SW480 (cell line): ENCODE data around the gene TLK1.
"Not testable (repeated sequence)": the region's sequence is repeated elsewhere in the genome, so short reads cannot be mapped to it uniquely, and the experiment has no call there.

Source experiments
- DNase-seq: peaks from one replicate; pipeline ENCODE4 v3.0.0-alpha.2; 2016; ENCODE audit warnings: low spot score

TLK1 gene

GRCh38 chr2:171142398-171142797 lies 18.3 kb downstream of the TLK1 start:
- no peak for DNase-seq

- no peak for DNase-seq
Observed at GRCh38 chr2:171141320-171141719, 19.4 kb downstream of the TLK1 start.

GRCh38 chr2:171139860-171140259 lies 20.8 kb downstream of the TLK1 start:
- no peak for DNase-seq

GRCh38 chr2:171136024-171136423 lies 24.7 kb downstream of the TLK1 start:
- DNase-seq: no peak

GRCh38 chr2:171134624-171135230 lies 26.0 kb downstream of the TLK1 start:
- no peak for DNase-seq

DNA sequence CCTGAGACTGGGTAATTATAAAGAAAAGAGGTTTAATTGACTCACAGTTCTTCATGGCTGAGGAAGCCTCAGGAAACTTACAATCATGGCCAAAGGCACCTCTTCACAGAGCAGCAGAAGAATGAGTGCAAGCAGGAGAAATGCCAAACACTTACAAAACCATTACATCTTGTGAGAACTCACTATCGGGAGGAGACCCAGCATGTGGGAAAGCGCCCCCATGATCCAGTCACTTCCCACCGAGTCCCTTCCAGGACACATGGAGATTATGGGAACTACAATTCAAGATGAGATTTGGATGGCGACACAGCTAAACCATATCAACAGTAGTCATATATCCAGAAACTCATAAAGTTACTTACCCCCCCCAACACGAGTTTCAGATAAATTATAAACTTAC lies 28.6 kb downstream of the TLK1 start:
- DNase-seq: no peak

- DNase-seq: no peak
Observed at GRCh38 chr2:171128461-171128860, 32.2 kb downstream of the TLK1 start.

DNA sequence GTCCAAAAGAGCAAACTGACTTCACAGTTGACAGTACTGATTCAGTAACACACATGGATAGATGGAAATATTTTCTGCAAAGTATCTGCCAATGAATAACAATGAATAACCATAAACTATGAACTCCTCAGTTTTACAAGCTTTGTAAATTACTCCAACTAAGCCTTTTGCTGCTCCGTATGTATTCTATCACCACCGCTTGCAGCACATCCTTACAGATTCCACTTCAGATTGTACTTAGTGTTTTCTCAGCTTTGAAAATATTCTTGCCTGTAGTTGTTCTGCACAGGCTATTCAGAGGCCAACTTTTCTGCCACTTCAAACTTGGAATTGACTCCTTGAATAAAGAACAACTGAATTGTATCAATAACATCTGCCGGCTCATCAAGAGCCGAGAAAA lies 36.2 kb downstream of the TLK1 start:
- DNase-seq: no peak

DNA sequence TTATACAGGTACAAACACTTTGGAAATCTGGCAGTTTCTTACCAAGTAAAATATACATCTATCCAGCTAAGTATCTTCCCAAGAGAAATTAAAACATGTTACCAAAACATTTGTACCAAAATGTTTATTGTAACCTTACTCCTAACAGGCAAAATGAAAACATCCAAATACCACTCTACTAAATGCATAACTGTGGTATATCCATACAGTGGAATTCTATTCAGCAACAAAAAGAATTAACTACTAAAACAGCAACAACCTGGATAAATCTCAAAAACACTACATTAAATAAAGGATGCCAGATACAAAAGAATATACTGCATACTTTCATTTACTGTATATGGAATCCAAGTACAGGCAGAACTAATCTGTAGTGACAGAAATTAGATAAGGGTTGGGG lies 51.1 kb downstream of the TLK1 start:
- no peak for DNase-seq

DNA sequence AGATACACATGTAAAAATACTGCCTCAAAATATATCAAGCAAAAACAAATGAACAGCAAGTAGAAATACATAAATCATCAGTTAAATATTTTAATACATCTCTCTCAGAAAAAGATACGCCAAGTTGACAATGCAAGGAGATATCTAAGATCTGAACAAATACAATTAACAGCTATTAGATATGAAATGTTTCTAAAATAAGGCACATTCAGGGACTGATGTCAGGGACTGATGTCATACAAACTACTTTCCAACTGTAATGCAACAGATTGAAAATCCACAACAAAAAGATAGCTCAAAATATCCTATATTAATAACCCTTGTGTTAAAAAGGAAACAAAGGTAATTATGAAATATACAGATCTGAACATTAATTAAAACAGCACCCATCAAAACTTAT lies 51.7 kb downstream of the TLK1 start:
- no peak for DNase-seq

DNA sequence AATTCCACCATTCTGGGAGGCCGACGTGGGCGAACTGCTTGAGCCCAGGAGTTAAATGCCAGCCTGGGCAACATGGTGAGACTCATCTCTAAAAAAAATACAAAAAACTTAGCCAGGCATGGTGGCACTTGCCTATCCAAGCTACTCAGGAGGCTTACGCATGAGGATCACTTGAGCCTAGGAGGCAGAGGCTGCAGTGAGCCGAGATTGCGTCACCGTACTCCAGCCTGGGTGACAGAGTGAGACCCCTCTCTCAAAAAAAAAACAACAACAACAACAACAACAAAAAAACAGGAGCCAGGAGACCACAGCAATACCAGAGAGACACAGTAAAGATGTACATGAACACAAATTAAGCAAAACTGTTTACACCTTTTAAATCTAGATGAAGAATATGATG lies 52.9 kb downstream of the TLK1 start:
- DNase-seq: no peak

DNA sequence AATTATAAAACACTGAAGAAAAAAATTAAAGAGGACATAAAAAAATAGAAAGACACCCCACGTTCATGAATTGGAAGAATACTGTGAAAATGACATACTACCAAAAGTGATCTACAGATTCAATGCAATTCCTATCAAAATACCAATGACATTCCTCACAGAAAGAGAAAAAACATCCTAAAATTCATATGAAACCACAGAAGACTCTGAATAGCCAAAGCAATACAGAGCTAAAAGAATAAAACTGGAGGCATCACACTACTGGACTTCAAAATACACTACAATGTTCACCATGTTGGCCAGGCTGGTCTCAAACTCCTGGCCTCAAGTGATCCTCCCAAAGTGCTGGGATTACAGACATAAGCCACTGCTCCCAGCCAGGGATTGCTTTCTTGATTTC lies 56.3 kb downstream of the TLK1 start:
- no peak for DNase-seq

DNA sequence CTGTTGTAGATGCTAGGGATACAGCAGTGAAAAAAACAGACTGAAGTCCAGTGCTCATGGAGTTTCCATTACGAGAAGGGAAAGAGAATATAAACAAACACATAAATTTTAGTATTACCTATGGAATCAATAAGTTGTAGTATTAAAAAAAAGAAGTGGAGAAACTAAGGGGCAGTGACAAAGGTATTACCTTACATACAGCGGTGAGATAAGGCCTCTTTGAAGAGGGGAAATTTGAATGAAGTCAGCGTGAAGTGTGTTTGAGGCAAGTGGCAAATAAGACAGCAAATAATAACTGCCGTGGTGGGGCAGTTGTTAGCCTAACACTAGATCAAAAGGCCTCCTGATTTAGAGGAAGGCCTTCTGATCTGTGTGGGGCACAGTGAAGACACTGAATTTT lies 57.9 kb downstream of the TLK1 start:
- no peak for DNase-seq

- no peak for DNase-seq
Observed at GRCh38 chr2:171100370-171100769, 60.3 kb downstream of the TLK1 start.

- DNase-seq: no peak
Observed at GRCh38 chr2:171098607-171099006, 62.1 kb downstream of the TLK1 start.

DNA sequence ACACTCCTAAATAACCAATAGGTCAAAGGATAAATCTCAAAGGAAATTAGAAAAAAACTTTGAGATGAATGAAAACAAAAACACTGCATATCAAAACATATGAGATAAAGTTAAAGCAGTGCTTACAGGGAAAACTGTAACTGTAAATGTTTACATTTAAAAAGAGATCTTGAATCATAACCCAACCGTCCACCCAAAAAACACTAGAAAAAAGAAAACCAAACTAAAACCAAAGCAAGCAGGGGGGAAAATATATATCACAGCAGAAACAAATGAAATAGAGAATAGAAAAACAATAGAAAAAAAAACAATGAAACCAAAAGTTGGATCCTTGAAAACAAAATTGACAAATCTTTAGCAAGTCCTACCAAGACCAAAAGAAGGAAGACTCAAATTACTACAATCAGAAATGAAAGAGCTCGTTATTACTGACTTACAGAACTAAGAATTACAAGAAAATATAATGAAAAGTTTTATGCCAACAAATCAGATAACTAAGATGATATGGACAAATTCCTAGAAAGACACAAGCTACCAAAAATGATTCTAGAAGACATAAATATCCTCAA lies 65.6 kb downstream of the TLK1 start:
- no peak for DNase-seq

DNA sequence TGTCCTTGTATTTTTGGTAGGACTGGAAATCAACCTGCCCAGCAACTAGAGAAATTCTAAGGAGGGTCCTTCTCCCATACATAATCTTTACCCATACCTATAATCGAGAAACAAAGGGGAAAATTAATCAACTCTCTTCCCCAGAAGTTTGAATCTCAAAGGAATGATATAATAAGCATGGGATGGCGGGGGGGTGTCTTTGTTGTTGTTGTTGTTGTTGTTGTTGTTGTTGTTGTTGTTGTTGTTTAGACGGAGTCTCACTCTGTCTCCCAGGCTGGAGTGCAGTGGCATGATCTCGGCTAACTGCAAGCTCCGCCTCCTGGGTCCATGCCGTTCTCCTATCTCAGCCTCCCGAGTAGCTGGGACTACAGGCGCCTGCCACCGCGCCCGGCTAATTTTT lies 69.2 kb downstream of the TLK1 start:
- DNase-seq: not testable (repeated sequence)

DNA sequence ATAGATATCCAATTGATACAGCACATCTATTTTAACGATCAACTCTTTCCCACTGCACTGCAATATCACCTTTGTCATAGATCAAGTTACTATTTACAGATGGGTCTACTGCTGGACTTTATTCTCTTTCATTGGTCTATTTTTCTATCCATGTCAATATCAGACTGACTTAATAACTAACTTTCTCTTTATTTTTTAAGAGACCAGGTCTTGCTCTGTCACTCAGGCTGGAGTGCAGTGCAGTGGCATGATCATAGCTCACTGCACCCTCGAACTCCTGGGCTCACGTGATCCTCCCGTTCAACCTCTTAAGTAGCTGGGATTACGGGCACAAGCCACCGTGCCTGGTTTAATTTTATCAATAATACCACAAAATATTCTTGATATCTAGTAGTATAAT lies 71.2 kb downstream of the TLK1 start:
- no peak for DNase-seq

DNA sequence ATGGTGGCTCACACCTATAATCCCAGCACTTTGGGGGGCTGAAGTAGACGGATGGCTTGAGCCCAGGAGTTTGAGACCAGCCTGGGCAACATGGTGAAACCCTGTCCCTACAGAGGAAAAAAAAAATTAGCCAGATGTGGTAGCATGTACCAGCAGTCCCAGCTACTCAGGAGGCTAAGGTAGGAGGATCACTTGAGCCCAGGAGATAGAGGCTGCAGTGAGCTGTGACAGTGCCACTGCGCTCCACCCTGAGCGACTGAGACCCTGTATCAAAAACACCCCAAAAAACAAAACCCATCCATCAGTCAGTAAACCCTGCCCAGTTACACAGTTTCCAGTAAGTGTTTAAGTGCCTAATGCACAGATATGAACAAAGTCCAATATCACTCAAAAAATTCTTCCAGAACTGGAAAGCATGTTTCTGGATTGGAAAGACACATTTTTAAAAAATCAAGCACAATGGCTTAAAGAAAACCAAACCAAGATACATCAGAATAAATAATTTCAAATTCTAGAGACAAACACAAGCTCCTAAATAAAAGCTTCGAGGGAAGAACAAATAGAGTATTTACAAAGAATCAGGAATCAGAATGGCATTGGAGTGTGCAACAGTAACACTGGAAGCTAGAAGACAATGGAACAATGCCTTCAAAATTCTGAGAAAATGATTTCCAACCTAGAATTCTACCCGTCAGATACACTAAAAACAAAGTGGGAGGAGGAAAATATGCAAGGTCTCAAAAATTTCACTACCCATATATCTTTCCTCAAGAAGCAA lies 72.4 kb downstream of the TLK1 start:
- no peak for DNase-seq

DNA sequence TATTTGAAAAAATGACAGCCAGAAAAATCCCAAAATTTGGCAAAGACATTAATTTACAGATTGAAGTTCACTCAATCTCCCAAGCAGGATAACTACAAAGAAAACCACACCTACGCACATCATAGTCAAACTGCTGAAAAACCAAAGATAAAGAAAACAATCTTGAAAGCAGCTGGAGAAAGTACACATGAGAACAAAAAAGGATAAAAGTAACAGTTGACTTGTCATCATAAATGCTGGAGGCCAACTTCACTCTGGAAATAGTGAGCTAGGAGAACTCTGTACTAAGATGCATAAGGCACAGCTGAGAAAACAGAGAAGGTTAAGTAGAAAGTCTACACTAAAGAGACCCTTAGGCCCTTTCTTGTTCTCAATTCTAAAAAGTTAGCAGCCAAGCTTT lies 73.1 kb downstream of the TLK1 start:
- no peak for DNase-seq

GRCh38 chr2:171086352-171087290 lies 74.1 kb downstream of the TLK1 start:
- DNase-seq: peak; percentile 15

DNA sequence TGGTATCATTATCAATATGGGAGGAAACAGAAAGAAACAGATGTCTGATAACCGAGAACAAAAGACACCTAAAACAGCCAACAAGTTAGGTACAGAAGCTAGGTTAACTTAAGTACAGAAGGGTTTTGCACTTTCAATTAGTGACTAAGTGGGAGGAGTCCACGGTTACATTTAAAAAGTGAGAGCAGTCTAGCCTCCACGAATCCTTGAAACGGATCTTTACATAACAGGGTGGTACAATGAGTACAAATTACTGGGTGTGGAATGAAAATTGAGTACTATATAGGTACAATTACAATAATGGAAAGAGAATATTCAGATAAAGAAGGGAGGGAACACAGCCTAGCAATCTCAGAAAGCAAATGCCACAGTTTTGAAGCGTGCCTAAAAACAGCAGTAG lies 76.6 kb downstream of the TLK1 start:
- DNase-seq: no peak

DNA sequence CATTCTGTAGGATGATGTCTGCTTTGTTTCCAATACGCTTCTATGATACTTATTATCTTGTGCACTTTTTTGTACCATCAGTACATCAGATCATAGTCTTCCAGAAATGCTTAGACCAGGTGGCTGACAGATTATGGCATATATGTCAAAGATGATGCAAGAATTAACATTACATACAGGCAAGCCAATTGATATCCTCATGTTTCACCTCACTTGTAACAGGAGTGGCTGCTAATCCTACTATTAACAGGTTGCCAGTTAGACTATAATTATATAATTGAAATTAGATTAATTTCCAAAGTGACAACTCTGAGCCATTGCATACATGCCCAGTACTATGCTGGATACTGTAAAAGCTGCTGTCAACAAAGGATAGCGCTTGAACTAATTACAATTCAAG lies 77.2 kb downstream of the TLK1 start:
- no peak for DNase-seq
